Activated T-cell treated with anti-CD3 and anti-CD28 coated beads for 4 hours (primary cell): Measurements from ENCODE around the gene DMBT1.

Experiments
- DNase-seq: peaks from one replicate; pipeline ENCODE4 v3.0.0-alpha.2; 2020

The DMBT1 gene

DNA sequence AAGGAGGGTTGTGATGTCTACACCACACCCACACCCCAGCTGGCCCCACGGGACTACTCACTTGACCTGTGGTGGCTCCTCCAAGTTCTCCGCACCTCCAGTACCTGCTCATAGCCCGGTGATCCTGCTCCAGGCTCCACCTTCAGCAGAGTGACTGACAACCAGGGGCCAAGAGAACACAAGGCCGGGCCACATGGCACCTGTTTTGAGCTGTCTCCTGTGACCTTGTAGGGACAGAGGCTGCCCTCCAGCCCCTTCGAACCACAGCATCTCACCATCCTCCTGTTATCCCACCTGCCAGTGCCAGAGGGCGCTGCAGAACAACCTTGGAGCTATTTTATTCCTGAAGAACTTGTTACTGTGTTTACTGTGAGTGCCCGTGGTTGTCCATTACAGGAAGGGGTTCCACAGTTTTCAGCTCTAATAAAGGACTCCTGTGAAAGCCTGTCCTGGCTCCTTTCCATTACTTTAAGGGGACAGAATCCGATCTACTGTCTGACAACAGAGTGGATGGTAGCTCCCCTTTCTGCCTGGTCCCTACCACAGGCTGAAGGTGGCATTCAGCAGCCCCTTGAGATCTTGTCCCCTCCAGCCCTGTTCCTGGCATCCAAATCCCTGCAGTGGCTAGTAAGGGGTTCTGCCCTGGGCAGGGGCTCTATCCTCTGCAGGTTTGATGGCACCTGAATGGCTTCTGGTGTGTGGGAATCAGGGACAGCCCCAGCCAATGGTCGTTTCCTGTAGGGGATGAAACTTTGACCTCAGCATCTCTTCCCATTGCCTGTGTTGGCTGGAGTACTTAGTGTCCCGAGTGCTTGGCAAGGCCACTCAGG is 88.3 kb downstream of the DMBT1 start:
- DNase-seq = no peak

GRCh38 chr10:122649903-122650302 is 89.3 kb downstream of the DMBT1 start:
- DNase-seq = no peak

DNA sequence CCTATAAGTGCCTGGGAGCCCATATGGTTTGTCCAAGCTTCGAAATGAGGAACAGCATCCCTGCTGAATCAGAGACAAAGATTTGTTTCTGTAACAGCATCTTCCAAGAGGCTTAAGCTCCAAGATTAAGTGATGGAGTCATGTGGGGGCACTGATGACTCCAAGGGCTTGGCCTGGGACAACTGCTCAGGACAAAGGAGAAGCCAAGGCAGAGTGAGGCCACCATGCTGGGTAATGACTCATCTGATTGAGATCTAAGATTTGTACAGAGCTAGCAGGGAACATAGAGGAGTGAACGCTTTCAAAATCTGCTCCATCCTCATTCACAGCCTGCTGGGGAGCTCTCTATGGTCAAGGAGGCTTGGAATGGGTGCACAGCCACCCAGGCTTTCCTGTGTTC is 89.8 kb downstream of the DMBT1 start:
- DNase-seq = no peak

DNA sequence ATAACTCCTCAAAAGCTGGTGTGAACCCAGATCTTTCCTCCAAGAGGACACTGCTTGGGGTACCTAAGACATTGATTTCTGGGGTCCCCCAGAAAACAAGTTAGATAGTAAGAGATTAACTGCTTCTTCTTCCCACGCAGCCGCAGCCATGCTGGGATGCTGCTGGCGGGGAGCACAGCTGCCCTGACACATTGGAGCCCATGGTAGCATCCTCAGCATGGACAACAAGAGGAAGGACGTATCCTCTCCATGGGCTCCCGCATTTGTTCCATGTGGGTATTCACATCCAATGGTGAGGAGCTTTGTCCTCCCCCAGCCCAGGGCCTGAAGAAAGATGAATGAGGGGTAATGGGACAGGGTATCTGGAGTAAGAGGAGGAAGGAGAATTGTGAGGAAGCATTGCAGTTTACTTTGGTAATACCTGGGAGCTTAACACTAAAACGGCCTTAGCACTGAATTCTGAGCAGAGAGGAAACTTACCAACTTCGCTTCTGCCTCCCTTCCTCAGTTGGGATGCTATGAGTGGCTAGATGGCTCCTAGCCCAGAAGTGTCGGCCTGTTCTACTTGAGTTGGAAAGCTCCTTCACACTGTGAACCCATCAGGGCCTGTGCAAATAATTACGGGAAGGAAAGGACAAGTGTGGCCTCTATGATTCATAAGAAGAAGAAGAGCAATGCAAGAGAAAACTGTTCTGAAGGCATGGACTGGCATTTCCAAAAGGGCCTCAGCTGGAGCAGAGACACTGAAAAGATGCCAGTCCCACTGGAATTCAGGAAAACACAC is 95.2 kb downstream of the DMBT1 start:
- no peak for DNase-seq

DNA sequence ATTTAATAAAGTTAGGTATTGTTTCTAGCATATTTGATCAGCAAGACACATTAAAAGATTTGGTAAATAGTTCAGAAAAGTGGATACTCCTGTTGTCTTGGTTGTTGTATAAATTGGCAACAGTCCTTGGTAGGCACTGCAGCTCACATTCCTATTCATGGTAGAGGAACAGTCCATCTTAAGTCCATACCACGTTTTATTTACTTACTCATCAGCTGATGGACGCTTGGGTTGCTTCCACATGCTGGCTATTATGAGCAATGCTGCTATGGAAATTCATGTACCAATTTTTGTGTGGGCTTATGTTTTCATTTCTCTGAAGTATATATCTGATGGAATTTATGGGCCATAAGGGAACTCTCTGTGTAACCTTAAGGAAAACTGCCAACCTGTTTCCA is 95.8 kb downstream of the DMBT1 start:
- DNase-seq = no peak

GRCh38 chr10:122656741-122657140 is 96.2 kb downstream of the DMBT1 start:
- DNase-seq = no peak

GRCh38 chr10:122657255-122657654 is 96.7 kb downstream of the DMBT1 start:
- no peak for DNase-seq

DNA sequence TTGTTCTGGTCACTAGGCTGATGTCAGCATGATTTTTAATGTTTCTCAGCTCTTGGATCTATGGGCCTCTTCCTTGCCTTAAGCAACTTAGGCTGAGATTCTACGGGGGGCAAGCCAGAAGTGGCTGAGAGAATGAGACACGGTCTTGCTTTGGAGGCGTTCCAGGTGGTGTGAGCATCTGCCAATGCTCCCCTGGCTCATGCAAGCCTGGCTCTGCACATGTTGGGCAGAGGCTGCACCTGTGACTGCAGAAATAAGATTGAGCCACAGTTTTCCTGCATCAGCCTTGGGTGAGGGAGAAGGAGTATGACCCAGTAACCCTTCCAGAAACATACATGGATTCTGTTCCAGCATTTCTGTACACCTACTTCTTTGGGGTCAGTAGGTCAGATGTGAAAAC is 97.2 kb downstream of the DMBT1 start:
- DNase-seq = no peak

GRCh38 chr10:122658356-122659049 is 97.9 kb downstream of the DMBT1 start:
- DNase-seq = no peak

- no peak for DNase-seq
Measured at GRCh38 chr10:122659126-122659525, 98.6 kb downstream of the DMBT1 start.

DNA sequence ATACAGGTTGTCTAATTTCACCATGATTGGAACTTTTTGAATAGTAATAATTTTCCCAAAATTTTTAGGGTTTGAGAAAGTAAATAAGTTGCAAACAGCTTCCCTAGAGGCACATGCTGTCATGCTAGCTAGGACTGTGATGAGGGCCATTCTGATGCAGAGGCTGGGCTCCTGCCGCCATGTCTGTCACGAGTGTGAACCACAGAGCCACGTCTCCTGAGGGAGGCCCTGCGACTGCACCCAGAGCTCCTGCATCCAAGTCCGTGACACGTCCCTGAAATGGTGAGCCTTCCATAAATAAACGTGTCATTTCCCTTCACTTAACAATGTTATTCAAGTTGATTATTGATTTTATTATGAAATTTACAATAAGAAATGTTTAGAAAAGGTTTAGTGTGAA is 99.1 kb downstream of the DMBT1 start:
- DNase-seq = no peak

DNA sequence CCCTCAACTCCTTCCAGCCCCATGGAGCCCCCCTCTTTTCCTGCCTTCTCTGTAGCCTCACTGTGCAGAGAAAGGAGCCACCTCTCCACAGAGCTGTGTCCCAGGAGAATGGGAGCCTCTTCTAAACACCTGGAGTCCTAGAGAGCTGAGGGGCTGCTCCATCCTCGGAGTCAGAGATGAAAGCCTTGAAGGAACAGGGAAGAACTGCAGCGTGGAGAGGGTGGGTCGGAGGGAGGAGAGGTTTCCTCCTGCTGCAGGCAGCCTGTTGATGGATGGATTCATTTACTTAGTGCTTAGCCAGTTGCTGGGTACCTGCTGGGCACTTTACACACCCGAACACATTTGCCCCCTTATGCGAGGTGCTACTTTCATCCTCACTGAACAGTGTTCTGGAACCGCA is 100.1 kb downstream of the DMBT1 start:
- no peak for DNase-seq

DNA sequence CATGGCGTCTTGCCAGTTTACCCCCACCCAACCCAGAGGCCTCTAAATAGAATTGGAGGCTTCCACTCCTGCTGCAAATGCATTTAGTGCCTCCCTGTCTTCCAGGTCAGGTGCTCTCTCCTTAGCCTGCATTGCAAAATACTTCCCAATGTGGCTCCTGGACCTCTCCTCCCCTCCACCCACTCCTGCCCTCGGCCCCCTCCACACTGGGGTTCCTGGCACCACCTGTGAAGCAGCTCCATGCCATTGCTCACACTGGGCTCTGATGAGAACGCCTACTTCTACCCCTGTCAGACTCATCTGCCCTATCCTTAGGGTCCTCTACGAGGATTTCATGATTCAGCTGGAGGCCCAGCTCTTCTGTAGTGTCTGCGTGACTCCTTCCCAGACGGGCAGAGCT is 101.7 kb downstream of the DMBT1 start:
- DNase-seq = no peak

- DNase-seq = no peak
Measured at GRCh38 chr10:122663516-122664130, 103.1 kb downstream of the DMBT1 start.

DNA sequence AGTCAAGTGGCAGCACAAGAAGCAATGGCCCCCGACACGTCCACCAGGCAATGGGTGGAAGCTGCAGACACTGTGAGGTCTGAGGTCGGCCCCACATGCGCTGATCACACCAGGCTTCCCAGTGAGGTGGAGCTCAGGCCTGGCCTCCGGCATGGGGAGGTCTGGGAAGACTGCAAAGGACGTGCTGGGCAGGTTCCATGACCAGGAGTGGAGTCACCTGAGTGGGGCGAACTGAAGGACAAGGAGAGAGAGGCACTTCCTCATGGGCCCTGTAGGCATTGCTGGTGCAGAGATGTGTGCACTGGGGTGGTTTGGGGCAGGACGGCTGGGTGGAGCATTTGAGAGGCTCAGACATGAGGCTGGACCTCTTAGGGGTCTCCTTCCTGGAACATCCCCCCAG is 103.9 kb downstream of the DMBT1 start:
- no peak for DNase-seq

DNA sequence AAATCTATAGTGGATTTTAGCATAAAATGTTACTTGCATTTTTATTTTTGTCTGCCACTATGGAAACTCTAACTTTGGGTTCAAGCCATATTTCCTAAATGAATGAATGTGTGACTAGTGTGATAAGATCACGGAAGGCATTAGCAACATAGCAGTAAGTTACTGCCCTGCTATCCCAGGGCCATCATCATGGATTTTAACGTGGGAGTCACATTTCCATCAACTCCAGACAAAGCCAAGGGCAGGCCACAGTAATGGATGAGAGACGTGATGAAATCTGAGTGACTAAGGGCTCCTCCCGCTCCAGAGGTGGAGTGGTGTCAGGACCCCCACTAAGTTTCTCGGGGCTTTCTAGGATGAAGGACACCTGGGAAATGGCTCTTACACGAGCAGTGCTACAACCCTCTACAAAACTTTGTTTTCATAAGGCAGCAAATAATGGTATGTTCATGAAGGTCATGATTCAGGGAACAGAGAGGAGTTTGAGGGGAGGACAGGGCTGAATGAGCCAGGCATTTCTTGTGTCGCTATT is 104.8 kb downstream of the DMBT1 start:
- no peak for DNase-seq

GRCh38 chr10:122665946-122666345 is 105.4 kb downstream of the DMBT1 start:
- no peak for DNase-seq

GRCh38 chr10:122669045-122669444 is 108.5 kb downstream of the DMBT1 start:
- DNase-seq = no peak

- no peak for DNase-seq
Measured at GRCh38 chr10:122669842-122670241, 109.3 kb downstream of the DMBT1 start.

- DNase-seq = no peak
Measured at GRCh38 chr10:122671355-122671754, 110.8 kb downstream of the DMBT1 start.

DNA sequence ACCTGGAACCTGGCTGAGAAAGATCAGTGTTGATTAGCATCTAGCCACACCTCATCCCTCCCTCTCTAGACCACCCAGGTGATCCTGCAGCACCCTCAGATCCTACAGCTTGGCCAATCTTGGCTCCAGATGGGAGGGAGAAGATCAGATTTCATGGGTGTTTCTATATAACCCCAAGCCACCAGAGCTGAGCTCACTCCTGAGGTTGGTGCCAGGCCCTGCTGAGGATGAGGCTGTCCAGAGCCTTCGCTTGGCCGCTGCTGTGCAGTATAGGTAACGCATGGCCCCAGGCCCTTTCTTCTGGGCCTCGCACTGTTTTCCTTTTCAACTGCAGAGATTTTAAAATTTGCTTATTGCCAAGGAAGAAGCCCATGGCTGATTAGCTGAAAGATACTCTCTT is 112.1 kb downstream of the DMBT1 start:
- DNase-seq = no peak

DNA sequence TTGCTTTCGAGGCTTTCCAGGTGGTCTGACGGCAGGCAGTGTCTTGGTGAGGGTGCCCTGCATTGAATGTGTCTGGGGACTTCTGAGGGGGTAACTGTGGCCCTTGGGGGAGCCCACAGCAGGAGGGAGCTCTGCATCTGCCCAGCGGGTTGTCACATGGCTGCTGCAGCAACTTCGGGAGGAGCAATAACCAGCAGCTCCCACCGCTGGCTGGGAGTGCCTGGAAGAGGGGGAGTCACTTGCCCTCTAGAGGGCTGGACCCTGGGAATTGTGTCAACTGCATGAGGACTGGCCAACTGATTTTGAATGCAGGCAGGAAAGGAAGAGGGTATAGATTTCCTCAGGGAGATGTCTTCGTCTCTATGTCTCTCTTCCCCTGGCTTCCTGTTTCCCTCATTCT is 112.7 kb downstream of the DMBT1 start:
- no peak for DNase-seq

- no peak for DNase-seq
Measured at GRCh38 chr10:122673731-122674130, 113.2 kb downstream of the DMBT1 start.
